Brain pericyte (primary cell): ENCODE data around the gene PLXDC2.

Experiments
- DNase-seq: peaks from one replicate; pipeline ENCODE4 v3.0.0-alpha.2; 2012; ENCODE audit warnings: low read depth, low spot score

PLXDC2 gene

GRCh38 chr10:19857876-19858275, 41.6 kb downstream of the PLXDC2 start:
- no peak for DNase-seq

GRCh38 chr10:19860107-19860506, 43.9 kb downstream of the PLXDC2 start:
- no peak for DNase-seq

GRCh38 chr10:19862811-19863515, 46.7 kb downstream of the PLXDC2 start:
- no peak for DNase-seq

GRCh38 chr10:19865676-19866075, 49.4 kb downstream of the PLXDC2 start:
- DNase-seq, result no peak

- DNase-seq, result no peak
Observed at GRCh38 chr10:19869370-19869769, 53.1 kb downstream of the PLXDC2 start.

GRCh38 chr10:19872504-19873271, 56.5 kb downstream of the PLXDC2 start:
- no peak for DNase-seq

GRCh38 chr10:19874190-19874589, 58.0 kb downstream of the PLXDC2 start:
- no peak for DNase-seq

- DNase-seq, result no peak
Observed at GRCh38 chr10:19874791-19875190, 58.6 kb downstream of the PLXDC2 start.

- DNase-seq, result no peak
Observed at GRCh38 chr10:19876570-19876969, 60.3 kb downstream of the PLXDC2 start.

- DNase-seq, result no peak
Observed at GRCh38 chr10:19877466-19878255, 61.4 kb downstream of the PLXDC2 start.

- DNase-seq, result no peak
Observed at GRCh38 chr10:19882621-19883020, 66.4 kb downstream of the PLXDC2 start.

GRCh38 chr10:19888061-19888660, 71.9 kb downstream of the PLXDC2 start:
- no peak for DNase-seq

GRCh38 chr10:19889256-19889655, 73.0 kb downstream of the PLXDC2 start:
- DNase-seq, result no peak

GRCh38 chr10:19891429-19891828, 75.2 kb downstream of the PLXDC2 start:
- no peak for DNase-seq

- no peak for DNase-seq
Observed at GRCh38 chr10:19892270-19892669, 76.0 kb downstream of the PLXDC2 start.

- no peak for DNase-seq
Observed at GRCh38 chr10:19892677-19893076, 76.4 kb downstream of the PLXDC2 start.

- DNase-seq, result no peak
Observed at GRCh38 chr10:19895500-19895899, 79.3 kb downstream of the PLXDC2 start.

GRCh38 chr10:19902456-19902855, 86.2 kb downstream of the PLXDC2 start:
- DNase-seq, result no peak

GRCh38 chr10:19904202-19904661, 88.0 kb downstream of the PLXDC2 start:
- DNase-seq, result peak; percentile 20

- no peak for DNase-seq
Observed at GRCh38 chr10:19906108-19906791, 90.0 kb downstream of the PLXDC2 start.

- no peak for DNase-seq
Observed at GRCh38 chr10:19908991-19909696, 92.9 kb downstream of the PLXDC2 start.
